SK-N-SH (cell line): ENCODE results near the gene REXO1.

Source experiments
- CTCF ChIP-seq: fragments of 200-600 bp; sonication (generic); IDR thresholded peaks from 2 replicates; pipeline ENCODE4 v1.6.1; 2017; ENCODE audit warnings: antibody characterized with exemption, mild to moderate bottlenecking, moderate library complexity
- FOXJ3 ChIP-seq: sonication (generic); formaldehyde crosslinking; IDR thresholded peaks from 2 replicates; pipeline ENCODE4 v1.5.1; 2020; ENCODE audit warnings: mild to moderate bottlenecking, missing genetic modification reagents
- REST ChIP-seq: IDR thresholded peaks from 2 replicates; pipeline ENCODE4 v1.6.1; 2012; ENCODE audit warnings: mild to moderate bottlenecking, low read depth, low read length, moderate library complexity
- SIN3A ChIP-seq: IDR thresholded peaks from 2 replicates; pipeline ENCODE4 v1.6.1; 2012; ENCODE audit warnings: low read depth, mild to moderate bottlenecking, low read length, moderate library complexity, borderline replicate concordance
- ZBTB33 ChIP-seq: IDR thresholded peaks from 2 replicates; pipeline ENCODE4 v1.4.0; 2012; ENCODE audit warnings: low read depth, borderline replicate concordance

- TF ChIP-seq CTCF, result no peak
- no peak for TF ChIP-seq ZBTB33
- TF ChIP-seq REST, result no peak
- no peak for TF ChIP-seq SIN3A
- TF ChIP-seq FOXJ3, result no peak
Observed at GRCh38 chr19:1783354-1783753, 64.9 kb downstream of the REXO1 start.
